ENCODE measurements around the gene PSMD9. TPM values are rescaled to one million over a fixed set of nuclear protein-coding genes. Genes with fewer than 3 reads are reported as not detected.

PSMD9 gene
- polyA plus RNA-seq, 1 donor (not counting 4 experiments of a cell fraction or from before 2014, with no cell fraction given): 84.8 TPM

DNA sequence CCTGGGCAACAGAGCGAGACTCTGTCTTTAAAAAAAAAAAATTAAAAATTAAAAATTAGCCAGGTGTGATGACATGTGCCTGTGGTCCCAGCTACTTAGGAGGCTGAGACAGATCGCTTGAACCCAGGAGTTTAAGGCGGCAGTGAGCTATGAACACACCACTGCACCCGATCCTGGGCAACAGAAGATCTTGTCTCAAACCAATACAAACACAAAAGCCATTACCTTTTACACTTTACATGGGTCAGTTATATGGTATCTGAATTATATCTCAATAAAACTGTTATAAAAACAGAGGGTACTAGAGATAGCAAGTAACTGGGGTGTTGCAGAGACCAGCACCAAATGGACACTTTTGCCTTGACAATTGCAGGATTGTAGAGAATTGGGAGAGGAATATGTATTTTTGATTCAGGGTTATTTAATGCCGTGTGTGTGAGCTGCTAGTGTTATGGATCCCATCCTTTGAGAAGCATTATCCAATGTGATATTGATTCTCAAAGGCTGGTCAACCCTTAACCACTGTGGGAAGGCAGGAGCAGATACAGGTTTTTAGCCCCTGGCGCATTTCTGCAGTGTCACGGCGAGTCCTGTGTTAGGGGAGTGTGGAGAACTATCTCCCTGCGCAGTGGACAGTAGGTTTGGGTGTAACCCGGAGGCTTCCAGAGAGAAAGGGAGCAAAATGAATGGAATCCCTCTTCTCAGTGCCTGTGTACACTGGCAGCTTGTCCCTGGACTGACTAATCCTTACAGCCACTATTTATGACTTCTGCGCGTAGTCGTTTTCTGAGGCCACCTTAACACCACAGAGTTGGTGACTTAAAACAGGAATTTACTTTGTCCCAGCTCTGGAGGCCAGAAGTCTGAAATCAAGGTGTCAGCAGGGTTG is 4.3 kb downstream of the PSMD9 start:
- TF ChIP-seq, protein P1, sequence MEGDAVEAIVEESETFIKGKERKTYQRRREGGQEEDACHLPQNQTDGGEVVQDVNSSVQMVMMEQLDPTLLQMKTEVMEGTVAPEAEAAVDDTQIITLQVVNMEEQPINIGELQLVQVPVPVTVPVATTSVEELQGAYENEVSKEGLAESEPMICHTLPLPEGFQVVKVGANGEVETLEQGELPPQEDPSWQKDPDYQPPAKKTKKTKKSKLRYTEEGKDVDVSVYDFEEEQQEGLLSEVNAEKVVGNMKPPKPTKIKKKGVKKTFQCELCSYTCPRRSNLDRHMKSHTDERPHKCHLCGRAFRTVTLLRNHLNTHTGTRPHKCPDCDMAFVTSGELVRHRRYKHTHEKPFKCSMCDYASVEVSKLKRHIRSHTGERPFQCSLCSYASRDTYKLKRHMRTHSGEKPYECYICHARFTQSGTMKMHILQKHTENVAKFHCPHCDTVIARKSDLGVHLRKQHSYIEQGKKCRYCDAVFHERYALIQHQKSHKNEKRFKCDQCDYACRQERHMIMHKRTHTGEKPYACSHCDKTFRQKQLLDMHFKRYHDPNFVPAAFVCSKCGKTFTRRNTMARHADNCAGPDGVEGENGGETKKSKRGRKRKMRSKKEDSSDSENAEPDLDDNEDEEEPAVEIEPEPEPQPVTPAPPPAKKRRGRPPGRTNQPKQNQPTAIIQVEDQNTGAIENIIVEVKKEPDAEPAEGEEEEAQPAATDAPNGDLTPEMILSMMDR (optimal IDR thresholded peaks at IDR 0.05 in 1 of 3, IDR thresholded peaks at IDR 0.05 in 1 of 3, conservative IDR thresholded peaks at IDR 0.05 in 1 of 3; ENCODE audit: extremely low read depth in 1 of 3, insufficient read depth in 2 of 3, low read length in 3 of 3): no peak
- TF ChIP-seq EZH2 (IDR thresholded peaks at IDR 0.05; ENCODE audit: low read length): no peak
- FAIRE-seq (no peak), DNase-seq (ENCODE audit: low read depth, low spot score) (no peak)
- dilution Hi-C loops (cut with MboI; ENCODE audit: extremely low pct_ligation_motif_present, low sequenced_read_pairs): no loop called here
- H4K20me1 ChIP-seq (ENCODE audit: control insufficient read depth, extremely low read depth, insufficient read depth, low read length): no peaks in the 10 kb centered on the region
- no peak overlapping the region for H3K9ac ChIP-seq (ENCODE audit: control insufficient read depth, extremely low read depth, insufficient read depth, low read length)
- no peak overlapping the region for H3K4me2 ChIP-seq (ENCODE audit: control insufficient read depth, extremely low read depth, insufficient read depth, low read depth, low read length)
- no peaks in the 10 kb centered on the region for H3K9me1 ChIP-seq (ENCODE audit: control insufficient read depth, extremely low read depth, insufficient read depth, low read length)
- H3K4me3 ChIP-seq (ENCODE audit: control insufficient read depth in 2 of 3, extremely low read depth in 1 of 3, insufficient read depth in 2 of 3, low read depth in 1 of 3, low read length in 3 of 3): no peak overlapping the region
- peaks cover 56% of the 10 kb centered on the region for H3K79me2 ChIP-seq (ENCODE audit: control insufficient read depth, insufficient read depth, low read length)
- peak overlapping the region; percentile 63 for H3K27ac ChIP-seq (ENCODE audit: control insufficient read depth, insufficient read depth, low read length)
- no peak overlapping the region for H2AFZ ChIP-seq (ENCODE audit: control insufficient read depth, low read length)
- no peaks in the 10 kb centered on the region for H3K9me3 ChIP-seq (ENCODE audit: control insufficient read depth, low read depth, low read length)
- H3K36me3 ChIP-seq (ENCODE audit: control insufficient read depth in 2 of 2, extremely low read depth in 1 of 2, insufficient read depth in 2 of 2, low read length in 2 of 2): peaks cover 15 to 16% of the 10 kb centered on the region in 2 experiments
- no peaks in the 10 kb centered on the region for H3K27me3 ChIP-seq (ENCODE audit: control insufficient read depth, extremely low read depth, insufficient read depth, low read length)
- H3K4me1 ChIP-seq (ENCODE audit: control insufficient read depth, extremely low read depth, insufficient read depth, low read length): peaks cover 24% of the 10 kb centered on the region

DNA sequence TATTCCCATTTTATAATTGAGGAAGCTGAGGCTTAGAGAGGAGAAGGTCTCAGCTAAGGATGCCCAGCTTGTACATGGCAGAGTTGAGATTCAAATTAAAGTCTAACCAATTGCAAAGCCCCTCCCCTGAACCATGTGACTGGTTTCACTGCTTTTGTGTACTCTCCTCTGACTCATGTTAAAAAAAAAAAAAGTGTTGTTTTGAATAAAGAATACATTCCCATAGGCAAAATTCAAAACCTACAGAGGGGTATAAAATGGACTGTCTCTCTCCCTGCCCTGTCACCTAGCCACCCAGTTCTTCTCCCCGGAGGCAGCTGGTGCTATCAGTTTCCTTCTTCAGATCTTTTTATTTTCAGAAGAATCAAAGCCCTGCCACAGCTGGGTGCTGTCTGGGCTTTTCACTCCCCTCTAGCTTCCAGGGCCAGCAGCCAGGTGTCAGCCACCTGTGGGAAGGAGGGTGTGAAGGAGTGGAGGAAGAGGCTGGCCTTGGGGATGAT is 5.4 kb downstream of the PSMD9 start:
- Histone ChIP-seq H3K4me1 (ENCODE audit: control insufficient read depth, extremely low read depth, insufficient read depth, low read length) (peaks cover 20% of the 10 kb centered on the region), H2AFZ (ENCODE audit: control insufficient read depth, low read length) (no peak overlapping the region), H3K36me3 (ENCODE audit: control insufficient read depth in 2 of 2, extremely low read depth in 1 of 2, insufficient read depth in 2 of 2, low read length in 2 of 2) (peaks cover 18 to 19% of the 10 kb centered on the region in 2 experiments), H3K9me3 (ENCODE audit: control insufficient read depth, low read depth, low read length) (no peaks in the 10 kb centered on the region), H4K20me1 (ENCODE audit: control insufficient read depth, extremely low read depth, insufficient read depth, low read length) (no peaks in the 10 kb centered on the region), H3K27me3 (ENCODE audit: control insufficient read depth, extremely low read depth, insufficient read depth, low read length) (no peaks in the 10 kb centered on the region), H3K79me2 (ENCODE audit: control insufficient read depth, insufficient read depth, low read length) (peaks cover 55% of the 10 kb centered on the region), H3K9me1 (ENCODE audit: control insufficient read depth, extremely low read depth, insufficient read depth, low read length) (no peaks in the 10 kb centered on the region), H3K9ac (ENCODE audit: control insufficient read depth, extremely low read depth, insufficient read depth, low read length) (peak overlapping the region; percentile 65), H3K4me2 (ENCODE audit: control insufficient read depth, extremely low read depth, insufficient read depth, low read depth, low read length) (peak overlapping the region; percentile 47), H3K27ac (ENCODE audit: control insufficient read depth, insufficient read depth, low read length) (peak overlapping the region; percentile 63), H3K4me3 (ENCODE audit: control insufficient read depth in 2 of 3, extremely low read depth in 1 of 3, insufficient read depth in 2 of 3, low read depth in 1 of 3, low read length in 3 of 3) (peak overlapping the region in 1 of 3 experiments; percentile 4)
- TF ChIP-seq, protein P1 (optimal IDR thresholded peaks at IDR 0.05 in 1 of 3, IDR thresholded peaks at IDR 0.05 in 1 of 3, conservative IDR thresholded peaks at IDR 0.05 in 1 of 3; ENCODE audit: extremely low read depth in 1 of 3, insufficient read depth in 2 of 3, low read length in 3 of 3): no peak
- TF ChIP-seq EZH2 (IDR thresholded peaks at IDR 0.05; ENCODE audit: low read length): no peak
- no peak for DNase-seq (ENCODE audit: low read depth, low spot score)
- dilution Hi-C loops (cut with MboI; ENCODE audit: extremely low pct_ligation_motif_present, low sequenced_read_pairs): no loop called here
- FAIRE-seq: no peak
